GM19452 (cell line): Measurements from ENCODE around the gene ERO1B.
A peak's percentile ranks its signal among the peaks of the same experiment; 100 is the strongest.

ENCODE experiments used
- ATAC-seq: cut with Tn5 transposase; IDR thresholded peaks from one replicate; pipeline ENCODE4 v1.9.1; 2021; ENCODE audit not compliant: unreplicated experiment

ERO1B gene

DNA sequence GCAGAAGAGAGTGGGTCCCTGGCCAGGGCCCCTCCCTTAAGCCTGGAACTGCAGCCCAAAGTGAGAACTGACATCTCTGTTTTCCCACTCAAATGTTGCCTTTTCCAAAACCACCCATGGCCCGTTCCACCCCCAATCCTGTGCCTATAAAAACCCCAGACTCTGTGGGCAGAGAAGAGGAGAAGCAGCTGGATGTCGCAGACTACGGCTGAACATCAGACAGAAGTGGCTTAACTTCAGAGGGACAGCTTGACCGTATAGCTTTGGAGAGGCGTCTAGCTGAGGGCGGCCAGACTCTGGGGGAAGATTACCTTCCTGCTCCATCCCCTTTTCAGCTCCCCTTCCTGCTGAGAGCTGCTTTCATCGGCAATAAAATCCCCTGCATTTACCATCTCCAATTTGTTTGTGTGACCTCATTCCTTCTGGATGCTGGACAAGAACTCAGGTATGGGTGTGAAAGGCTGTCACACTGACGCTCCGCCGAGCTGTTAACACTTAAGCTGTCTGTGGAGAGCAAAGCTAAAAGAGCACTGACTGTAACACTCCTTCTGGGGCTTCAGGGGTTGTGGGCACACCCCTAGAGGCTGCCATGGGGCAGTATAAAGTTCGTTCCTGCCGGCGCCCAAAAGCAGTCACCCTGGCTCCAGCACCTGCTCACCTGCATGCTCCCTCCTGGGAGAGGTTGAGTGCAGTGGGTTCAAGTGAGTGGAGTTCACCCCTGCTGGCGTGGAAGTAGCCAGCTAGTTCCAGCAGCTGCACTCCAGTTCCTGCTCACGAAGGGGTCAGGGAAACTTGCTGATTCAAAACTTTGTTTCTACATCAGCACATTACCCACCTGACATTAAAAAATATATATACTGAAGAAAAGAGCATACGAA is 19.6 kb upstream of the ERO1B start:
- ATAC-seq = no peak

DNA sequence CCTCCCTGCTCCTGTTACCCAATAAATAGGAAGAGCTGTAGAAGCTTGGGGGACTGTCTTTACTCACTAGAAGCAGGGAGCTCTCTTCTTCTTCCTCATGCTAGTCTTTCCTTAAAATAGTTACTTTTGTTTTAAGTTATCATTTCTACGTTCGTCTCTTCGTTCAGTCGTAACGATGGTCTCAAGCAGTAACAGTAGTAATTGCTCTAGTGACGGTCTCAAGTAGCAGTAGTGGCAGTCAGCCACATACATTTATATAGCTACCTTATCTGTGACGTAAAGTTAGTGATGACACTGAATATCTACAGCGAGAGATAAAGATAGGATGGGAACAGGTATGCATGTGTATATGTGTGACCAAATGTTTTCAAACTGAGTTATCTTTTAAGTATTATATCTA is 15.4 kb upstream of the ERO1B start:
- ATAC-seq = no peak

- ATAC-seq = no peak
Observed at GRCh38 chr1:236292425-236292824, 10.7 kb upstream of the ERO1B start.

DNA sequence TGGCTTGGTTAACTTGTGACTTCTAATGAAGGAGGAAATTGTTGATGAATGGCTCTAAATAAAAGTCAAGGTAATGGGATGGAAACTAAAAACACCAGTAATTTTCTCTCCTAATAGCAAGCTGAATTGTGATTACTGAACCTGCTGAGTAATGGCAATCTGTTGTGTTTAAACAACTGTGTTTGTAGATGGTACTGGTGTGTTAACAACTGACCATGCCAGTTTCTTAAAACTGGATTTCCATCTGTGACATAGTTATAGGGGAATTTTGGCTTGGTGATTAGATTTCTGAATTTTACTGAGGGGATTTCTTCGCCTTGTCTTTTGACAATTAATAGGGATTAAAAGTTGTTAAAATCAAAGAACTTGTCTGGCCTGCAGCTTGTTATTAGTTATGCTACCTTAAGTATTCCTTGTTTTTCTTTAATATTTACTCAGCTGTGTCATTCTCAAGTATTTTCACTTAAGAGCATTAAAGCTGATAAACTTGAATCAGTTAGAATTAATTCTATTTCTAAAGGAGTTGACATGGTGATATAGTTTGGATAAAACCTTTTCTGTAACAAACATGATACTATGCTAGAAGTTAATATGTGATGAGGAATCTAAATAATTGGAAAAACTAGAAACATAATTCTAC is 7.9 kb upstream of the ERO1B start:
- ATAC-seq = no peak

DNA sequence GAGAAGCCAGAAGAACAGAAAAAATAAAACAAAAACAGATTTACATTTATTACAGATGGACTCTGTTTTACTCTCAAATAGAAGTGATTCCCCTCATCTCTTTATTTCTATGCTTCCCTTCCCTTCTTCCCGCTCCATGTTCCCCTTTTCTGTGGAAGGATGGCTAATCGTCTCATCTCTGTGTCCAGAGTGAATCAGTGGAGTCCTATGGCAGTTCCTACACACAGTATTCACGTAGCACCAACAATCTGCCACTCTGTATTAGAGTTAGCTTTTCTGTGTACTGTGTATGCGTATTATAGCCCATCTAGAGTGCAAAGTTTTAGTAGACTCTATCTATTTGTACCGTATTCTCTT is 6.8 kb upstream of the ERO1B start:
- no peak for ATAC-seq

DNA sequence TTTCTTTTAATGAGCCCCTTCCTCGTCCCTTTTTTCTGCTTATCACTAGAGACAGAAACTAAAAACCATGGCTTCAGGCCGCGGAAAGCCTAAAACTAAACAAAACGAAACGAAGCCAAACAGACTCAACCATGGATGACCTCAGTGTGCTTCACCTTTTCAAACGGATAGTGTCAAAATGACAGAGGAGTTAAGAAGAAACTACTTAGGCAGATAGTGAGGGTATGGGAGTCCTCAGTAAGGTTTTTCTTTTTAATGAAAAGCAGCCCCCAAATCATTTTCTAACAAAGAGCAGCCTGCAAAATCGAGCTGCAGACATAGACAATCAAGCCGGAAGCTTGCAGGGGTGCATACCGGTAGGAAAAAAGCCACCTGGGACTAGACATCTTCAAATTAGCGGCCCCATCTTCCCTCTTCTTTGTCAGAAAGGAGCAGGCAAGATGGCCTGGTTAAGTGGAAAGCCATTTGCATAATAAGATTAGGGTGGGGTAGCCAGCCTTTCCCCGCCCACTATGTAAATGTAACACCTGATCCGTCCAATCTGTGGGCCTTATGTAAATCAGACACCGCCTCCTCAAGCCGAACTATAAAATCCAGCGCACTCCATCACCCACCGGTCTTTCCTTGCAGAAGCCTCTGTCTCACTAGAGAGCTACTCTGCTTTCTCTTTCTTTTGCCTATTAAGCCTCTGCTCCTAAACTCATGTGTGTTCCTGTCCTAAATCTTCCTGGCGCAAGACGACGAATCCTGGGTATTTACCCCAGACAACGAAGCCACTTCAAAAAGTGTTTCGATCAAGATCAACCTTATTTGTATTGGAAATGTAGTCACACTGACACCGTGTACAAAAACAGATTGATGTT is 6.2 kb upstream of the ERO1B start:
- ATAC-seq = no peak

DNA sequence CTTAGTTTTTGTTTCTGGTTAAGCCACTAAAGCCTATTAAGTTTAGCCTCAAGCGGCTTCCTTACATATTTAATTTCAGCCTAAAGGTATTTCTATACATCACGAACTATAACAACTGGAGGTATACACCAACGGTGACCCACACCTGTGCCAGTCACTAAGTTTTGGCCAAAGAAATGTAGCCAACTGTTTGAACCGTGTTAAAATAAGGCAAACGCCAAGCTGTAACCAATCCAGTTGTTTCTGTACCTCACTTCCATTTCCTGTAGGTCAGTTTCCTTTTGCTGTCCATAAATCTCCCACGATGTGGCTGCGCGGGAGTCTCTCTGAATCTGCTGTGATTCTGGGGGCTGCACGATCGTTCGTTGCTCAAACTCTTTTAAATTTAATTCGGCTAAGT is 5.6 kb upstream of the ERO1B start:
- no peak for ATAC-seq

DNA sequence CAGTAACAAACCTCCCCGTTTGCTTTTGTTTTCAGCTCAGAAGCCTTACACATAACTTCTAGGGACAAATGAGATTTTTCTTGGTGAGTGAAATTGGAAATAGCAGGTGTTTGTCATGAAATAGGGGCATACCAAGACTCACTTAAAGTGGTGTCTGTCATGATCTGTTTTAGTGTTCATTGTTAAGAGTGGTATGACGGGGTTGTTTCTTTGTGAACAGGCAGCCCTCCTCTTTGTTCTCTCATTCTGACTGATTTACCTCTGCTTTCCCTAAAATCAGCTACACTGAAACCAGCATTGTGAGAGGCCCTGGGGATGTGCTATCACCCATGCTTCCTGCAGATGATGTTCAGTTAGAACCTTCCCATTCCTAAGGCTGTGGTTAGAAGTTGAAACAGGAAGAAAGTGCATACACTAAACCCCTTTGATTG is 2.5 kb upstream of the ERO1B start:
- ATAC-seq = peak; percentile 40

- no peak for ATAC-seq
Observed at GRCh38 chr1:236282719-236283118, 961 bp upstream of the ERO1B start.

DNA sequence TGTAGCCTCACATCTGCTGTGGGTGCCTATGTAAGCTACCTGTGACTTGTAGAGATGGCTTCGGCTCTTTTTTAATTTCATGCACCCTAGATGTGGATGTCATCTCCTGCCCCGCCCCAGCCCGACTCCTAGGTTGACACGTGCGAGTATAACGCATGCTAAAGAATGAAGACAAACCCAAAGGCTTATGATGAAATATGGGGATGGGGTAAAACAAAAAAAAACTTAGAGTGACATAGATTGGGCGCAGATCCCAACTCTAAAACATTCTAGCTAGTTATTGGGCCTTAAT is 613 bp upstream of the ERO1B start:
- no peak for ATAC-seq

GRCh38 chr1:236281198-236281653 is 532 bp downstream of the ERO1B start:
- ATAC-seq = peak; percentile 16

- no peak for ATAC-seq
Observed at GRCh38 chr1:236280438-236281197, 1.1 kb downstream of the ERO1B start.

GRCh38 chr1:236275586-236275985 is 6.2 kb downstream of the ERO1B start:
- no peak for ATAC-seq

- no peak for ATAC-seq
Observed at GRCh38 chr1:236275061-236275460, 6.7 kb downstream of the ERO1B start.

GRCh38 chr1:236273358-236273757 is 8.4 kb downstream of the ERO1B start:
- ATAC-seq = no peak

DNA sequence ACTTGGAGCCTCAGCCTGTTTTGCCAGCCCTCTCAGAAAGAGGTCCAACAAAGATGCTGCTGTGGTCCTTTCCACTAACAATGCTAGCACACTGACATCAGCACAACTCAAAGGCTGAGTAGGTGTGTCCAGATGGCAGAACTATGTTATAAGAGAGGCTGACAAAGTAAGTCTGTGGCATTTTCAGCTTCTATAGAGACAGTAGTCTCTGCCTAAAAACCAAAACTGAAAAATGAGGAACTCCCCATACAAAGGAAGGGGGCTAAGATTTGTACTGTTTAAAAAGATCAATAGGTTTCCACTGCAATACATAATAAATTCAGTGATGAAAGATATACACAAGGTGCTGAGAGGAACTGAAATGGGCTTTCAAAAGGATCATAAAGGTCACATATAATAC is 12.3 kb downstream of the ERO1B start:
- no peak for ATAC-seq

DNA sequence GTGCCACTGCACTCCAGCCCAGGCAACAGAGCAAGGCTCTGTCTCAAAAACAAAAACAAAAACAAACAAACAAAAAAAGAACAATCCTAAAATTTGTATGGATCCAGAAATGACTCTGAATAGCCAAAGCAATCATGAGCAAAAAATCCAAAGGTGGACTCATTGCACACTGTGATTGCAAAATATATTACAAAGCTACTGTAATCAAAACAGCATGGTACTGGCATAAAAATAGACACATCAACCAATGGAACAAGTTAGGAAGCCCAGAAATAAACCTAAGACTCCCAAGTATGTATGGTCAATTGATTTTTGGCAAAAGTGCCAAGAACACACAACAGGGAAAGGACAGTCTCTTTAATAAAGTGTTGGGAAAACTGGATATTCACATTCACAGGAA is 19.9 kb downstream of the ERO1B start:
- ATAC-seq = no peak

DNA sequence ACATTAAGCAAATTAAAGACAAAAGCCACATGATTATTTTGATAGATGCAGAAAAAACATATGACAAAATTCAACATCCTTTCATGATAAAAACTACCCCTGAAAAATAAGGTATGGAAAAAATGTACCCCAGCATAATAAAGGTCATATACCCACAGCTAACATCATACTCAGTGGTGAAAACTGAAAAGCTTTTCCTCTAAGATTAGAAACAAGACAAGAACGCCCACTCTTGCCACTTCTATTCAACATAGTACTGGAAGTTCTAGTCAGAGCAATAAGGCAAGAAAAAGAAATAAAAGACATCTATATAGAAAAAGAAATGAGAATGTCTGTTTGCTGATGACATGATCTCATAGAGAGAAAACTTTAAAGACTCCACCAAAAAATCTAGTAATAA is 20.7 kb downstream of the ERO1B start:
- no peak for ATAC-seq

- no peak for ATAC-seq
Observed at GRCh38 chr1:236259043-236259442, 22.7 kb downstream of the ERO1B start.

DNA sequence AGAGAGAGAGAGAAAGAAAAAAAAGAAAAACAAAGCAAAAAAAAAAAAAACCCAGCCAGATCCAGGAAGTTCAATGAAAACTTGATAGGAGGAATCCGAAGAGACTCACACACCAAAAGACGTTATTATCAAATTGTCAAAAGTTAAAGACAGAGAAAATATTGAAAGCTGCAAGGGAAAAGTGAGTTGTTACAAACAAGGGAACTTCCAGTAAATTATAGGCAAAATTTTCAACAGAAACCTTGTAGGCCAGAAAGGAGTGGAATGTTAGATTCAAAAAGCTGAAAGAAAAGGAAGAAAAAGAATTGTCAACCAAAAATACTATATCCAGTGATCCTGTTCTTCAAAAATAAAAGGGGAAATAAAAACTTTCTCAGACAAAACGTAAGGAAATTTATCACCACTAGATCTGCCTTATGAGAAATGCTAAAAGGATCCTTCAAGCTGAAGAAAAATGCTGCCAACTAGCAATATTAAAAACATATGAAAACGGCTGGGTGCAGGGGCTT is 23.6 kb downstream of the ERO1B start:
- no peak for ATAC-seq

DNA sequence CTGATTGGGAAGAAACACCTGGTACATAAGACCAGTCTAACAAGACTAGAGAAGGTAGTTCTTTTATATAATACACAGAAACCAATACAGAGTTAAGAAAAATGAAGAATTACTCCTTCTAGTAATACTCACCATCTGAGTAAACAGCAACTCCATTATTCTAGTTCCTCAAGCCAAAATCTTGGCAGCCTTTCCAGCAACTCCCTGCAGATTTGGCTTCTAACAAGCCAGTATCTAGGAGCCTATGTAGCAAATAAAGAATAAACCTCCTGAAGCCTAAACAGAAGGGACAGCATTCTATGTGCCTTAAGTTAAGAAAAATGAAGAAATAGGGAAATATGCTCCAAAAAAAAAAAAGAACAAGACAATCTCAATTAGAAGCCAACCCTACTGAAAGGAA is 24.5 kb downstream of the ERO1B start:
- no peak for ATAC-seq
